Chondrocyte (in vitro differentiated cells): ENCODE results near the gene GRID2IP. TPM values are rescaled to one million over a fixed set of nuclear protein-coding genes. Genes with fewer than 3 reads are reported as not detected.

Source experiments
- DNase-seq: peaks from one replicate; pipeline ENCODE4 v3.0.0; 2021; ENCODE audit warnings: mixed read lengths, low spot score
- H3K27ac Mint-ChIP-seq: one replicate; pipeline ENCODE4 v1.8.0; 2021; ENCODE audit warnings: mild to moderate bottlenecking, moderate library complexity, mixed read lengths; ENCODE audit not compliant: unreplicated experiment
- H3K27me3 Mint-ChIP-seq: 2 replicates; pipeline ENCODE4 v1.8.0; 2021; ENCODE audit warnings: low read depth, mixed read lengths
- H3K36me3 Mint-ChIP-seq: 2 replicates; pipeline ENCODE4 v1.8.0; 2021; ENCODE audit warnings: low read depth, mixed read lengths
- H3K4me1 Mint-ChIP-seq: 2 replicates; pipeline ENCODE4 v1.8.0; 2021; ENCODE audit warnings: low read depth, mild to moderate bottlenecking, mixed read lengths
- H3K4me3 Mint-ChIP-seq: one replicate; pipeline ENCODE4 v1.8.0; 2021; ENCODE audit warnings: mild to moderate bottlenecking, moderate library complexity, mixed read lengths; ENCODE audit not compliant: unreplicated experiment
- H3K9me3 Mint-ChIP-seq: 2 replicates; pipeline ENCODE4 v1.8.0; 2021; ENCODE audit warnings: low read depth, mixed read lengths
- total RNA-seq: library from RNA; stranded (reverse); gene quantifications from 3 replicates; pipeline ENCODE4 v1.2.1, GENCODE V29; 2021
- TF ChIP-seq, protein P1 (sequence below): fragments of 200-600 bp; sonication (generic); IDR thresholded peaks from 2 replicates; pipeline ENCODE4 v1.5.0; 2021; ENCODE audit warnings: antibody characterized with exemption, mild to moderate bottlenecking, moderate library complexity

The GRID2IP gene
- total RNA-seq, 1 donor from 2014 or later: 0.20 TPM

DNA sequence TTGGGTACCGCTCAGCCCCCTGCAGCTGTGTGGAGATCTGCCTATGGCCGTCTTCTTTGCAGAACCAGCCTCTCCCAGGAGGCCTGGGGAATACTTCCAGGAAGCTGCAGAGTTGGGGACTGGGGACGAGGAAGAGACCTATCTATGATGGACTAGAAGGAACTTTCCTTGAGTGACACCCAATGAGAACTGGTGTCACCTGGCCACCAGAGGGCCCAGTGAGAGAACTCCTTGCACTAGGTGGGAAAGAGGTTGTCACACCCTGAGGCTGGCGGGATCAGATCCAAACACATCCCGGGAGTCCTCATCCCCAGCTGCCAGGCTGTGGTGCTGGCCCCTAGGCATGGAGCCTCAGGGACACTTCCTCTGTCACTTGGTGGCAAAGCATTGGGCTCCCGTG, 4.9 kb upstream of the GRID2IP start:
- no peaks in the 10 kb centered on the region for H3K36me3 Mint-ChIP-seq
- no peak for DNase-seq
- no peaks in the 10 kb centered on the region for H3K27me3 Mint-ChIP-seq
- no peaks in the 10 kb centered on the region for H3K4me1 Mint-ChIP-seq
- H3K4me3 Mint-ChIP-seq: no peak overlapping the region
- no peaks in the 10 kb centered on the region for H3K9me3 Mint-ChIP-seq
- H3K27ac Mint-ChIP-seq: no peak overlapping the region
- TF ChIP-seq, protein P1, sequence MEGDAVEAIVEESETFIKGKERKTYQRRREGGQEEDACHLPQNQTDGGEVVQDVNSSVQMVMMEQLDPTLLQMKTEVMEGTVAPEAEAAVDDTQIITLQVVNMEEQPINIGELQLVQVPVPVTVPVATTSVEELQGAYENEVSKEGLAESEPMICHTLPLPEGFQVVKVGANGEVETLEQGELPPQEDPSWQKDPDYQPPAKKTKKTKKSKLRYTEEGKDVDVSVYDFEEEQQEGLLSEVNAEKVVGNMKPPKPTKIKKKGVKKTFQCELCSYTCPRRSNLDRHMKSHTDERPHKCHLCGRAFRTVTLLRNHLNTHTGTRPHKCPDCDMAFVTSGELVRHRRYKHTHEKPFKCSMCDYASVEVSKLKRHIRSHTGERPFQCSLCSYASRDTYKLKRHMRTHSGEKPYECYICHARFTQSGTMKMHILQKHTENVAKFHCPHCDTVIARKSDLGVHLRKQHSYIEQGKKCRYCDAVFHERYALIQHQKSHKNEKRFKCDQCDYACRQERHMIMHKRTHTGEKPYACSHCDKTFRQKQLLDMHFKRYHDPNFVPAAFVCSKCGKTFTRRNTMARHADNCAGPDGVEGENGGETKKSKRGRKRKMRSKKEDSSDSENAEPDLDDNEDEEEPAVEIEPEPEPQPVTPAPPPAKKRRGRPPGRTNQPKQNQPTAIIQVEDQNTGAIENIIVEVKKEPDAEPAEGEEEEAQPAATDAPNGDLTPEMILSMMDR: peak; percentile 16

DNA sequence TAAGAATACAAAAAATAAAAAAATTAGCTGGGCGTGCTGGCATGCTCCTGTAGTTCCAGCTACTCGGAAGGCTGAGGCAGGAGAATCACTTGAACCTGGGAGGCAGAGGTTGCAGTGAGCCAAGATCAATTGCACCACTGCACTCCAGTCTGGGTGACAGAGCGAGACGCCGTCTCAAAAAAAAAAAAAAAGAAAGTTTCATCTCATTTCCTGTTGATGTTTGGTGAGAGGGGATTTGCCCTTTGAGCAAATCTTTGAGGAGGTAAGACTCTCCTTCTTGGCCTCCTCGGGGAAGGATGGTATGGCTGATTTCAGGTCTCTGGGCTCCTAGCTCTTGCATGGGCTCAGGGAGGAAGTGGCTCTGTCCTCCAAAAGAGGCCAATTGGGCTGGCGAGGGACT, 3.6 kb upstream of the GRID2IP start:
- Mint-ChIP-seq H3K36me3 (no peaks in the 10 kb centered on the region), H3K4me1 (no peaks in the 10 kb centered on the region), H3K27me3 (no peaks in the 10 kb centered on the region), H3K4me3 (no peak overlapping the region), H3K27ac (no peak overlapping the region), H3K9me3 (no peaks in the 10 kb centered on the region)
- TF ChIP-seq, protein P1: no peak
- no peak for DNase-seq

DNA sequence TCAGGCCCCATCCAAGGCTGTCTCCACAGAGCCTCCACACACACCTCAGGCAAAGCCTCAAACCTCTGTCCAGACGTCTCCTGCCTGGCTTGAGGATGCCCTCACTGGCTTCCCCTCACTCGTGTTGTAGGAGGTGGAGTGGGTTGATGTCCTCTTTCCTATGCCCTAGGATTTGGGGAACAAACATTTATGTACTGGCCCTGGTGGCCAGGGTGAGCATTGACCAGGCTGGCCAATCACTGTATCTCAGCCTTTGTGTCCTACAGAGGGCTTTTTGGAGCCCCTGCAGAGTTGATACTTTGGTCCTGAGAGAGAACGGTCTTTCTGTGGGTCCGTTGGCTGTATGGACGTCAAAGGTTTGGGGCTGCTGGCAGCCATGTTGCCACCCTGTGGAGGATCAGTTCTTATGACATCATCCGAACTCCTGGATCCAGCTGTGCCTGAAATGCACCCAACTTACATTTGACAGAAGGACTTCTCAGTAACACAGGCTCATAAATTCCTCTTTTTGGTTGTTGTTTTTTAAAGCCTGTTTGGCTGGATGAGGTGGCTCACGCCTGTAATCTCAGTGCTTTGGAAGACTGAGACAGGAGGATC, 2.3 kb upstream of the GRID2IP start:
- no peak overlapping the region for H3K27ac Mint-ChIP-seq
- DNase-seq: no peak
- H3K4me1 Mint-ChIP-seq: no peaks in the 10 kb centered on the region
- no peak overlapping the region for H3K4me3 Mint-ChIP-seq
- no peaks in the 10 kb centered on the region for H3K9me3 Mint-ChIP-seq
- TF ChIP-seq, protein P1: peak; percentile 34
- H3K27me3 Mint-ChIP-seq: no peaks in the 10 kb centered on the region
- H3K36me3 Mint-ChIP-seq: no peaks in the 10 kb centered on the region

DNA sequence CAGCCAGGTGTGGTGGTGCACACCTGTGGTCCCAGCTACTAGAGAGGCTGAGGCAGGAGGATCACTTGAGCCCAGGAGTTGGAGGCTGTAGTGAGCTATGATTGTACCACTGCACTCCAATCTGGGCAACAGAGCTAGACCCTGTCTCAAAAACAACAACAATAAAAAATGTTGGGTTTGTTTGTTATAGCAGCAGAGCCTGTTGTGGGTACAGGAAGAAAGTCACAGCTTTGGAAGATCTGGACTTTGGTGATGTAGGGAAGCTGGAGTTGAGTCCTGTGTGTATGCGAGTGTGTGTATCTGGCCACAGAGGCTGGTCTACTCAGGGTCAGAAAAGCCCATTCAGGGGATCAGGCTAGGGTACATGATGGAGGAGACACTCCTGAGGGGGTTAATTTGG, 3.9 kb downstream of the GRID2IP start:
- Mint-ChIP-seq H3K27ac (no peak overlapping the region), H3K9me3 (no peaks in the 10 kb centered on the region), H3K36me3 (no peaks in the 10 kb centered on the region), H3K27me3 (peaks cover 4% of the 10 kb centered on the region), H3K4me1 (no peaks in the 10 kb centered on the region), H3K4me3 (no peak overlapping the region)
- TF ChIP-seq, protein P1: no peak
- no peak for DNase-seq

DNA sequence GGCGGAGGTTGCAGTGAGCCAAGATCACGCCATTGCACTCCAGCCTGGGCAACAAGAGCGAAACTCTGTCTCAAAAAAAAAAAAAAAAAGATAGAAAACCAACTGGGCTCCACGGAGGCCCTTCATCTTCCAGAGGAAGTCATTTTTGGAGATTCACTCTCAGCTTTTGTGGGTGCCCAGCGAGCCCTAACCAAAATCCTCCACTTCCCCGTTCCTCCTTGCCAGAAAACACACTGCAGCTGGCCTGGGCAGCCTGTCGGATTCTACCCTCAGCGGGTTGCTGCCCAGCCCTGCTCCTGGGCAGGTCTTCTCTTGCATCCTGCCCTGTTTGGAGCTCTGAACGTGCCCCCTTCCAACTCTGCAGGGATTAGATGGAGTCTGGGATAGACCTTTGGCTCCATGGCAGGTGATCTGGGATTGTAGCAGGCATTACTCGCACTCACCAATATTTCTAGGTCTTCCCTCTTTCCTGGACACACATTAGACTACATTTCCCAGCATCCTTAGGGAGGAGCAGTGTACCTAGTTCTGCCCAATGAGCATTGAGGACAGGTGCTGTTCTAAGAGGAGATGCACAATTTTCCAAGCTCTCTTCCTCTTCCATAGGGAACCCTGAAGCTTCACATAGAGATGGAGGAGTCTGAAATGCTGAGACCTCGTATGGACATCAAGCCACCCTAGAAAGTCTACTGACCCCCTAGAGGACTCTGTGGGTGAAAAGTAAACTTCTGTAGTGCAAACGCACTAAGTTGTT, 4.6 kb downstream of the GRID2IP start:
- H3K36me3 Mint-ChIP-seq: no peaks in the 10 kb centered on the region

More for the DNA sequence above, 4.6 kb downstream of the GRID2IP start:
- H3K4me1 Mint-ChIP-seq: no peaks in the 10 kb centered on the region
- no peaks in the 10 kb centered on the region for H3K9me3 Mint-ChIP-seq
- H3K27ac Mint-ChIP-seq: no peak overlapping the region
- no peak for DNase-seq
- peaks cover 4% of the 10 kb centered on the region for H3K27me3 Mint-ChIP-seq
- TF ChIP-seq, protein P1: no peak
- H3K4me3 Mint-ChIP-seq: no peak overlapping the region
